HG03565 (cell line): ENCODE results near the gene SMG6.

ENCODE experiments used
- ATAC-seq: cut with Tn5 transposase; IDR thresholded peaks from one replicate; pipeline ENCODE4 v1.9.1; 2021; ENCODE audit warnings: mild to moderate bottlenecking, moderate library complexity; ENCODE audit not compliant: unreplicated experiment

Gene SMG6

GRCh38 chr17:2084036-2084765, 219.4 kb downstream of the SMG6 start:
- ATAC-seq: no peak

- ATAC-seq: peak; percentile 42
Observed at GRCh38 chr17:2083613-2084035, 220.0 kb downstream of the SMG6 start.

- no peak for ATAC-seq
Observed at GRCh38 chr17:2082003-2082781, 221.4 kb downstream of the SMG6 start.

- ATAC-seq: no peak
Observed at GRCh38 chr17:2081564-2081963, 222.0 kb downstream of the SMG6 start.

GRCh38 chr17:2077040-2077439, 226.5 kb downstream of the SMG6 start:
- ATAC-seq: no peak

GRCh38 chr17:2076087-2076984, 227.2 kb downstream of the SMG6 start:
- no peak for ATAC-seq

- no peak for ATAC-seq
Observed at GRCh38 chr17:2075336-2076086, 228.1 kb downstream of the SMG6 start.

- no peak for ATAC-seq
Observed at GRCh38 chr17:2074919-2075318, 228.7 kb downstream of the SMG6 start.

- ATAC-seq: no peak
Observed at GRCh38 chr17:2071455-2072281, 231.9 kb downstream of the SMG6 start.

- ATAC-seq: no peak
Observed at GRCh38 chr17:2071024-2071385, 232.6 kb downstream of the SMG6 start.

GRCh38 chr17:2070241-2071023, 233.2 kb downstream of the SMG6 start:
- ATAC-seq: peak; percentile 62

- ATAC-seq: no peak
Observed at GRCh38 chr17:2068519-2069051, 235.0 kb downstream of the SMG6 start.

GRCh38 chr17:2068031-2068518, 235.5 kb downstream of the SMG6 start:
- ATAC-seq: no peak

GRCh38 chr17:2067608-2068024, 236.0 kb downstream of the SMG6 start:
- no peak for ATAC-seq

GRCh38 chr17:2067048-2067561, 236.5 kb downstream of the SMG6 start:
- ATAC-seq: no peak

GRCh38 chr17:2065949-2066400, 237.6 kb downstream of the SMG6 start:
- ATAC-seq: no peak

GRCh38 chr17:2064980-2065785, 238.4 kb downstream of the SMG6 start:
- no peak for ATAC-seq
